Measurements from ENCODE around the gene OR10J1.

DNA sequence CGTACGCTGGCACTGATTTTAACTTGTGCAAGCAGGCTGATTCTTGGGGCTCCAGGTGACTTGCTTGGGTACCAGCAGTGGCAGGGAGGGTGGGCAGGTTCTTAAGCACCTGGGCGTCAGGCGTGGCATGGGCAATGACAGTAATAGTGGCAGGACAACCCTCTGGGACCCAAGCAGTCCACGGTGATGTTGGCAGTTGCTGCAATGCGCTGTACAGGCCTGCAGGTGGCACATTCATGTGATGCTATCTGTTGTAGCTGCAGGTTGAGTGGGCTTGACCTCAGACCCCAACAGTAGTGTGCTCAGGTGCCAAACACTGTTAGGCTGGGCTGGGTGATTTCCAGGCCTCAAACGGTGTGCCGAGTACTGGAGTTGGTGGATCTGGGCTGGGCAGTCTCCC lies 17.7 kb upstream of the OR10J1 start:
- TF ChIP-seq, protein P1, sequence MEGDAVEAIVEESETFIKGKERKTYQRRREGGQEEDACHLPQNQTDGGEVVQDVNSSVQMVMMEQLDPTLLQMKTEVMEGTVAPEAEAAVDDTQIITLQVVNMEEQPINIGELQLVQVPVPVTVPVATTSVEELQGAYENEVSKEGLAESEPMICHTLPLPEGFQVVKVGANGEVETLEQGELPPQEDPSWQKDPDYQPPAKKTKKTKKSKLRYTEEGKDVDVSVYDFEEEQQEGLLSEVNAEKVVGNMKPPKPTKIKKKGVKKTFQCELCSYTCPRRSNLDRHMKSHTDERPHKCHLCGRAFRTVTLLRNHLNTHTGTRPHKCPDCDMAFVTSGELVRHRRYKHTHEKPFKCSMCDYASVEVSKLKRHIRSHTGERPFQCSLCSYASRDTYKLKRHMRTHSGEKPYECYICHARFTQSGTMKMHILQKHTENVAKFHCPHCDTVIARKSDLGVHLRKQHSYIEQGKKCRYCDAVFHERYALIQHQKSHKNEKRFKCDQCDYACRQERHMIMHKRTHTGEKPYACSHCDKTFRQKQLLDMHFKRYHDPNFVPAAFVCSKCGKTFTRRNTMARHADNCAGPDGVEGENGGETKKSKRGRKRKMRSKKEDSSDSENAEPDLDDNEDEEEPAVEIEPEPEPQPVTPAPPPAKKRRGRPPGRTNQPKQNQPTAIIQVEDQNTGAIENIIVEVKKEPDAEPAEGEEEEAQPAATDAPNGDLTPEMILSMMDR (IDR thresholded peaks at IDR 0.05 in 8 of 11, conservative IDR thresholded peaks at IDR 0.05 in 3 of 11) = no peak
- no peak for TF ChIP-seq POLR2AphosphoS5 (IDR thresholded peaks at IDR 0.05)

Measured in spleen (tissue), 7 donors.